SK-N-SH treated with all-trans-retinoic acid at 6 μM for 48 hours (cell line): Measurements from ENCODE around the gene SDCCAG8.

Experiments used
- ATAC-seq: fragments of 200-7000 bp; cut with Tn5 transposase; 3 replicates; pipeline ENCODE4 v1.9.1; 2020; ENCODE audit warnings: mild to moderate bottlenecking, moderate library complexity
- ARNTL ChIP-seq: fragments of 450-650 bp; formaldehyde crosslinking; IDR thresholded peaks from 2 replicates; pipeline ENCODE4 v1.5.0; 2020; ENCODE audit warnings: low read depth, mild to moderate bottlenecking, moderate library complexity, borderline replicate concordance
- BACH2 ChIP-seq: fragments of 250-450 bp; sonication (Bioruptor Pico); IDR thresholded peaks from 2 replicates; pipeline ENCODE4 v1.9.0; 2021; ENCODE audit warnings: mild to moderate bottlenecking, borderline replicate concordance
- CREB5 ChIP-seq: fragments of 250-450 bp; sonication (Bioruptor Pico); IDR thresholded peaks from 2 replicates; pipeline ENCODE4 v1.5.1; 2020; ENCODE audit warnings: low read depth, mild to moderate bottlenecking, moderate library complexity
- CSDC2 ChIP-seq: fragments of 250-450 bp; sonication (Bioruptor Pico); IDR thresholded peaks from 2 replicates; pipeline ENCODE4 v1.5.0; 2020; ENCODE audit warnings: mild to moderate bottlenecking, moderate library complexity
- ESRRG ChIP-seq: fragments of 250-450 bp; sonication (Bioruptor Pico); IDR thresholded peaks from 2 replicates; pipeline ENCODE4 v1.6.1; 2021; ENCODE audit warnings: mild to moderate bottlenecking
- GLIS3 ChIP-seq: fragments of 250-450 bp; sonication (Bioruptor Pico); IDR thresholded peaks from 2 replicates; pipeline ENCODE4 v1.5.0; 2020; ENCODE audit warnings: mild to moderate bottlenecking, moderate library complexity
- OSR1 ChIP-seq: fragments of 250-450 bp; sonication (Bioruptor Pico); IDR thresholded peaks from 2 replicates; pipeline ENCODE4 v1.8.0; 2022; ENCODE audit warnings: moderate library complexity, mild to moderate bottlenecking, inconsistent platforms
- PPARA ChIP-seq: fragments of 250-450 bp; sonication (Bioruptor Pico); IDR thresholded peaks from 2 replicates; pipeline ENCODE4 v1.5.0; 2020; ENCODE audit warnings: mild to moderate bottlenecking, borderline replicate concordance
- RARB ChIP-seq: fragments of 250-450 bp; sonication (Bioruptor Pico); IDR thresholded peaks from 2 replicates; pipeline ENCODE4 v1.8.0; 2021; ENCODE audit warnings: mild to moderate bottlenecking, moderate library complexity
- SNAI2 ChIP-seq: fragments of 250-450 bp; sonication (Bioruptor Pico); IDR thresholded peaks from 2 replicates; pipeline ENCODE4 v1.5.0; 2020; ENCODE audit warnings: mild to moderate bottlenecking, moderate library complexity
- TCF4 ChIP-seq: fragments of 250-450 bp; sonication (Bioruptor Pico); IDR thresholded peaks from 2 replicates; pipeline ENCODE4 v1.8.0; 2021; ENCODE audit warnings: mild to moderate bottlenecking, moderate library complexity, borderline replicate concordance
- TOX ChIP-seq: fragments of 250-450 bp; sonication (Bioruptor Pico); IDR thresholded peaks from 2 replicates; pipeline ENCODE4 v1.8.0; 2021; ENCODE audit warnings: mild to moderate bottlenecking, moderate library complexity, borderline replicate concordance
- ZC3H10 ChIP-seq: fragments of 250-450 bp; sonication (Bioruptor Pico); IDR thresholded peaks from 2 replicates; pipeline ENCODE4 v1.5.1; 2021; ENCODE audit warnings: mild to moderate bottlenecking, moderate library complexity
- ZFP3 ChIP-seq: fragments of 250-450 bp; sonication (Bioruptor Pico); IDR thresholded peaks from 2 replicates; pipeline ENCODE4 v1.5.0; 2020; ENCODE audit warnings: mild to moderate bottlenecking, moderate library complexity
- ZFP30 ChIP-seq: fragments of 450-650 bp; formaldehyde crosslinking; IDR thresholded peaks from 2 replicates; pipeline ENCODE4 v1.5.0; 2022; ENCODE audit warnings: mild to moderate bottlenecking, moderate library complexity
- ZNF565 ChIP-seq: fragments of 450-650 bp; formaldehyde crosslinking; conservative IDR thresholded peaks from 2 replicates; pipeline ENCODE4 v1.5.0; 2020; ENCODE audit warnings: low read depth, mild to moderate bottlenecking, moderate library complexity
- ZNF70 ChIP-seq: fragments of 450-650 bp; formaldehyde crosslinking; IDR thresholded peaks from 2 replicates; pipeline ENCODE4 v1.5.0; 2020; ENCODE audit warnings: mild to moderate bottlenecking, moderate library complexity
- TF ChIP-seq, protein P1 (sequence below): fragments of 250-450 bp; sonication (Bioruptor Pico); IDR thresholded peaks from 2 replicates; pipeline ENCODE4 v1.8.0; 2020; ENCODE audit warnings: mild to moderate bottlenecking, moderate library complexity, borderline replicate concordance
- TF ChIP-seq, protein P2 (sequence below): fragments of 250-450 bp; sonication (Bioruptor Pico); IDR thresholded peaks from 2 replicates; pipeline ENCODE4 v1.5.0; 2020; ENCODE audit warnings: mild to moderate bottlenecking, moderate library complexity
- TF ChIP-seq, protein P3 (sequence below): fragments of 250-450 bp; sonication (Bioruptor Pico); IDR thresholded peaks from 2 replicates; pipeline ENCODE4 v1.8.0; 2021; ENCODE audit warnings: low read depth, mild to moderate bottlenecking, moderate library complexity, borderline replicate concordance
- TF ChIP-seq, protein P4 (sequence below): fragments of 250-450 bp; sonication (Bioruptor Pico); IDR thresholded peaks from 2 replicates; pipeline ENCODE4 v1.5.1; 2021; ENCODE audit warnings: mild to moderate bottlenecking, moderate library complexity

SDCCAG8 gene

GRCh38 chr1:243343970-243344937 lies 88.4 kb downstream of the SDCCAG8 start (continued):
- TF ChIP-seq ZFP3: no peak
- no peak for TF ChIP-seq SNAI2 (CRISPR knock-in tag)
- no peak for TF ChIP-seq OSR1 (CRISPR knock-in tag)
- TF ChIP-seq ARNTL (CRISPR knock-in tag): no peak
- no peak for TF ChIP-seq CSDC2
- TF ChIP-seq RARB (CRISPR knock-in tag): no peak
- no peak for TF ChIP-seq BACH2 (CRISPR knock-in tag)
- TF ChIP-seq, all 23 proteins: peak for 0

- peak; percentile 66 for ATAC-seq
- TF ChIP-seq TOX (CRISPR knock-in tag) (no peak), ZC3H10 (no peak), SNAI2 (CRISPR knock-in tag) (no peak), OSR1 (CRISPR knock-in tag) (no peak), ESRRG (CRISPR knock-in tag) (no peak), ZNF70 (CRISPR knock-in tag) (no peak), RARB (CRISPR knock-in tag) (no peak), PPARA (CRISPR knock-in tag) (no peak), ZNF565 (CRISPR knock-in tag) (no peak), TCF4 (CRISPR knock-in tag) (no peak), CSDC2 (no peak), CREB5 (CRISPR knock-in tag) (no peak), ZFP30 (no peak), ARNTL (CRISPR knock-in tag) (no peak), BACH2 (CRISPR knock-in tag) (no peak), GLIS3 (no peak)
- TF ChIP-seq, protein P1, sequence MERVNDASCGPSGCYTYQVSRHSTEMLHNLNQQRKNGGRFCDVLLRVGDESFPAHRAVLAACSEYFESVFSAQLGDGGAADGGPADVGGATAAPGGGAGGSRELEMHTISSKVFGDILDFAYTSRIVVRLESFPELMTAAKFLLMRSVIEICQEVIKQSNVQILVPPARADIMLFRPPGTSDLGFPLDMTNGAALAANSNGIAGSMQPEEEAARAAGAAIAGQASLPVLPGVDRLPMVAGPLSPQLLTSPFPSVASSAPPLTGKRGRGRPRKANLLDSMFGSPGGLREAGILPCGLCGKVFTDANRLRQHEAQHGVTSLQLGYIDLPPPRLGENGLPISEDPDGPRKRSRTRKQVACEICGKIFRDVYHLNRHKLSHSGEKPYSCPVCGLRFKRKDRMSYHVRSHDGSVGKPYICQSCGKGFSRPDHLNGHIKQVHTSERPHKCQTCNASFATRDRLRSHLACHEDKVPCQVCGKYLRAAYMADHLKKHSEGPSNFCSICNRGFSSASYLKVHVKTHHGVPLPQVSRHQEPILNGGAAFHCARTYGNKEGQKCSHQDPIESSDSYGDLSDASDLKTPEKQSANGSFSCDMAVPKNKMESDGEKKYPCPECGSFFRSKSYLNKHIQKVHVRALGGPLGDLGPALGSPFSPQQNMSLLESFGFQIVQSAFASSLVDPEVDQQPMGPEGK (CRISPR knock-in tag): no peak
- TF ChIP-seq, protein P2, sequence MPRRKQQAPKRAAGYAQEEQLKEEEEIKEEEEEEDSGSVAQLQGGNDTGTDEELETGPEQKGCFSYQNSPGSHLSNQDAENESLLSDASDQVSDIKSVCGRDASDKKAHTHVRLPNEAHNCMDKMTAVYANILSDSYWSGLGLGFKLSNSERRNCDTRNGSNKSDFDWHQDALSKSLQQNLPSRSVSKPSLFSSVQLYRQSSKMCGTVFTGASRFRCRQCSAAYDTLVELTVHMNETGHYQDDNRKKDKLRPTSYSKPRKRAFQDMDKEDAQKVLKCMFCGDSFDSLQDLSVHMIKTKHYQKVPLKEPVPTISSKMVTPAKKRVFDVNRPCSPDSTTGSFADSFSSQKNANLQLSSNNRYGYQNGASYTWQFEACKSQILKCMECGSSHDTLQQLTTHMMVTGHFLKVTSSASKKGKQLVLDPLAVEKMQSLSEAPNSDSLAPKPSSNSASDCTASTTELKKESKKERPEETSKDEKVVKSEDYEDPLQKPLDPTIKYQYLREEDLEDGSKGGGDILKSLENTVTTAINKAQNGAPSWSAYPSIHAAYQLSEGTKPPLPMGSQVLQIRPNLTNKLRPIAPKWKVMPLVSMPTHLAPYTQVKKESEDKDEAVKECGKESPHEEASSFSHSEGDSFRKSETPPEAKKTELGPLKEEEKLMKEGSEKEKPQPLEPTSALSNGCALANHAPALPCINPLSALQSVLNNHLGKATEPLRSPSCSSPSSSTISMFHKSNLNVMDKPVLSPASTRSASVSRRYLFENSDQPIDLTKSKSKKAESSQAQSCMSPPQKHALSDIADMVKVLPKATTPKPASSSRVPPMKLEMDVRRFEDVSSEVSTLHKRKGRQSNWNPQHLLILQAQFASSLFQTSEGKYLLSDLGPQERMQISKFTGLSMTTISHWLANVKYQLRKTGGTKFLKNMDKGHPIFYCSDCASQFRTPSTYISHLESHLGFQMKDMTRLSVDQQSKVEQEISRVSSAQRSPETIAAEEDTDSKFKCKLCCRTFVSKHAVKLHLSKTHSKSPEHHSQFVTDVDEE: no peak
- TF ChIP-seq, protein P3, sequence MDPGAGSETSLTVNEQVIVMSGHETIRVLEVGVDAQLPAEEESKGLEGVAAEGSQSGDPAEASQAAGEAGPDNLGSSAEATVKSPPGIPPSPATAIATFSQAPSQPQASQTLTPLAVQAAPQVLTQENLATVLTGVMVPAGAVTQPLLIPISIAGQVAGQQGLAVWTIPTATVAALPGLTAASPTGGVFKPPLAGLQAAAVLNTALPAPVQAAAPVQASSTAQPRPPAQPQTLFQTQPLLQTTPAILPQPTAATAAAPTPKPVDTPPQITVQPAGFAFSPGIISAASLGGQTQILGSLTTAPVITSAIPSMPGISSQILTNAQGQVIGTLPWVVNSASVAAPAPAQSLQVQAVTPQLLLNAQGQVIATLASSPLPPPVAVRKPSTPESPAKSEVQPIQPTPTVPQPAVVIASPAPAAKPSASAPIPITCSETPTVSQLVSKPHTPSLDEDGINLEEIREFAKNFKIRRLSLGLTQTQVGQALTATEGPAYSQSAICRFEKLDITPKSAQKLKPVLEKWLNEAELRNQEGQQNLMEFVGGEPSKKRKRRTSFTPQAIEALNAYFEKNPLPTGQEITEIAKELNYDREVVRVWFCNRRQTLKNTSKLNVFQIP (CRISPR knock-in tag): no peak
Observed at GRCh38 chr1:243345205-243345604, 89.4 kb downstream of the SDCCAG8 start.

GRCh38 chr1:243346016-243346415 lies 90.2 kb downstream of the SDCCAG8 start:
- no peak for ATAC-seq
- TF ChIP-seq CSDC2: no peak
- TF ChIP-seq PPARA (CRISPR knock-in tag): no peak
- TF ChIP-seq, protein P3 (CRISPR knock-in tag): no peak
- no peak for TF ChIP-seq ARNTL (CRISPR knock-in tag)
- TF ChIP-seq ZNF565 (CRISPR knock-in tag): no peak
- TF ChIP-seq, protein P2: no peak
- no peak for TF ChIP-seq SNAI2 (CRISPR knock-in tag)
- TF ChIP-seq OSR1 (CRISPR knock-in tag): no peak
- no peak for TF ChIP-seq ZFP30
- TF ChIP-seq, protein P4, sequence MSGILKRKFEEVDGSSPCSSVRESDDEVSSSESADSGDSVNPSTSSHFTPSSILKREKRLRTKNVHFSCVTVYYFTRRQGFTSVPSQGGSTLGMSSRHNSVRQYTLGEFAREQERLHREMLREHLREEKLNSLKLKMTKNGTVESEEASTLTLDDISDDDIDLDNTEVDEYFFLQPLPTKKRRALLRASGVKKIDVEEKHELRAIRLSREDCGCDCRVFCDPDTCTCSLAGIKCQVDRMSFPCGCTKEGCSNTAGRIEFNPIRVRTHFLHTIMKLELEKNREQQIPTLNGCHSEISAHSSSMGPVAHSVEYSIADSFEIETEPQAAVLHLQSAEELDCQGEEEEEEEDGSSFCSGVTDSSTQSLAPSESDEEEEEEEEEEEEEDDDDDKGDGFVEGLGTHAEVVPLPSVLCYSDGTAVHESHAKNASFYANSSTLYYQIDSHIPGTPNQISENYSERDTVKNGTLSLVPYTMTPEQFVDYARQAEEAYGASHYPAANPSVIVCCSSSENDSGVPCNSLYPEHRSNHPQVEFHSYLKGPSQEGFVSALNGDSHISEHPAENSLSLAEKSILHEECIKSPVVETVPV (CRISPR knock-in tag): no peak
- no peak for TF ChIP-seq ZFP3
- TF ChIP-seq TCF4 (CRISPR knock-in tag): no peak
